HepG2 (cell line): ENCODE data around the gene PLXNB2. TPM values are rescaled to one million over a fixed set of nuclear protein-coding genes. Genes with fewer than 3 reads are reported as not detected.

ENCODE experiments used
- ATAC-seq: fragments of 200-7000 bp; cut with Tn5 transposase; 3 replicates; pipeline ENCODE4 v1.9.1; 2020; ENCODE audit warnings: mild to moderate bottlenecking, moderate library complexity
- BruUV-seq: library from RNA; stranded (reverse); fragments of 400-500 nt; replicated peaks from 2 replicates; lab custom pipeline; 2021; lab: Mats Ljungman, UMichigan
- CTCF ChIA-PET: fragments of 300-600 bp; formaldehyde crosslinking; extraction: SDS; loops from one replicate; lab custom pipeline; 2021; ENCODE audit warnings: low total read pairs, inconsistent platforms, low intra/inter-chr PET ratio; lab: Yijun Ruan, JAX
- POLR2A ChIA-PET: fragments of 350-600 bp; sonication (Branson Sonifier 250); formaldehyde crosslinking; loops from one replicate; lab custom pipeline; 2020; ENCODE audit warnings: antibody characterized with exemption, inconsistent platforms; lab: Yijun Ruan, JAX
- DNase-seq: peaks from one replicate; pipeline ENCODE4 v3.0.0-alpha.2; 2015; ENCODE audit warnings: low spot score
- FAIRE-seq: peaks from 3 replicates; lab custom pipeline; 2011; peaks lifted over from hg19 to GRCh38; lab: Jason Lieb, UNC
- H2AFZ ChIP-seq: one replicate; pipeline ENCODE4 v1.6.1; 2011; ENCODE audit warnings: low read length, inconsistent platforms
- H3K27ac ChIP-seq: fragments of 300-600 bp; 3 replicates; pipeline ENCODE4 v1.8.0; 2011; ENCODE audit warnings: mixed run types, mild to moderate bottlenecking, mixed read lengths, low read length, inconsistent platforms; ENCODE audit not compliant: insufficient read depth; ENCODE audit errors: extremely low read length
- H3K27me3 ChIP-seq, 2 experiments: fragments of 200-600 bp in 1 of 2; 2 replicates in 1 of 2; 3 replicates in 1 of 2; pipeline versions ENCODE4 v1.6.0 to v1.8.0; 2011; ENCODE audit warnings: low read length in 2 of 2, mild to moderate bottlenecking in 2 of 2, moderate library complexity in 2 of 2, inconsistent platforms in 1 of 2; ENCODE audit not compliant: insufficient read depth in 2 of 2, control insufficient read depth in 1 of 2
- H3K36me3 ChIP-seq, 2 experiments: fragments of 200-600 bp in 1 of 2; replicated peaks in 1 of 2; 2 replicates in 1 of 2; 3 replicates in 1 of 2; pipeline versions ENCODE4 v1.5.1 to v1.8.0; 2011; ENCODE audit warnings: low read length in 2 of 2, inconsistent platforms in 1 of 2; ENCODE audit not compliant: insufficient read depth in 2 of 2, control insufficient read depth in 1 of 2
- H3K4me1 ChIP-seq: 2 replicates; pipeline ENCODE4 v1.5.1; 2012; ENCODE audit warnings: low read length, inconsistent platforms; ENCODE audit not compliant: insufficient read depth
- H3K4me2 ChIP-seq: 2 replicates; pipeline ENCODE4 v1.6.0; 2011; ENCODE audit warnings: low read depth, low read length, inconsistent platforms
- H3K4me3 ChIP-seq, 3 experiments: fragments of 200-600 bp in 1 of 3; sonication (generic), shearing (Covaris generic) in 1 of 3; replicated peaks in 1 of 3; 2 replicates each; pipeline ENCODE4 v1.5.1; 2011 to 2016; ENCODE audit warnings: low read length in 3 of 3, inconsistent platforms in 2 of 3, low read depth in 2 of 3, mild to moderate bottlenecking in 2 of 3, control low read depth in 1 of 3, mixed read lengths in 1 of 3; ENCODE audit not compliant: insufficient read depth in 1 of 3
- H3K79me2 ChIP-seq: one replicate; pipeline ENCODE4 v1.6.1; 2011; ENCODE audit warnings: low read length, inconsistent platforms; ENCODE audit not compliant: insufficient read depth
- H3K9ac ChIP-seq: 2 replicates; pipeline ENCODE4 v1.6.0; 2011; ENCODE audit warnings: mild to moderate bottlenecking, low read depth, low read length, inconsistent platforms; ENCODE audit not compliant: insufficient read depth
- H3K9me3 ChIP-seq: 2 replicates; pipeline ENCODE4 v1.5.1; 2012; ENCODE audit warnings: mild to moderate bottlenecking, low read length
- H4K20me1 ChIP-seq: 2 replicates; pipeline ENCODE4 v1.6.0; 2011; ENCODE audit warnings: inconsistent platforms, mild to moderate bottlenecking, low read length, moderate library complexity; ENCODE audit not compliant: insufficient read depth
- BCL6 ChIP-seq: IDR thresholded peaks from 2 replicates; pipeline ENCODE4 v1.6.1; 2016; ENCODE audit warnings: missing genetic modification reagents, missing compliant biosample characterization
- CBX5 ChIP-seq: sonication (generic); formaldehyde crosslinking; IDR thresholded peaks from 2 replicates; pipeline ENCODE4 v1.4.0; 2020; ENCODE audit warnings: missing genetic modification reagents, borderline replicate concordance
- DMAP1 ChIP-seq: IDR thresholded peaks from 2 replicates; pipeline ENCODE4 v1.6.1; 2016
- EP300 ChIP-seq, 3 experiments: sonication (generic) in 1 of 3; formaldehyde crosslinking in 1 of 3; IDR thresholded peaks; 2 replicates each; pipeline versions ENCODE4 v1.5.1 to v1.6.1; 2011 to 2020; ENCODE audit warnings: low read depth in 2 of 3, low read length in 2 of 3, borderline replicate concordance in 1 of 3, improper control_type of control experiment in 1 of 3, mild to moderate bottlenecking in 1 of 3, missing genetic modification reagents in 1 of 3, moderate library complexity in 1 of 3
- FOSL1 ChIP-seq: sonication (generic); formaldehyde crosslinking; IDR thresholded peaks from 2 replicates; pipeline ENCODE4 v1.9.0; 2021; ENCODE audit warnings: missing genetic modification reagents, borderline replicate concordance
- FOXA1 ChIP-seq, 2 experiments: fragments of 450-650 bp in 1 of 2; sonication (generic) in 1 of 2; formaldehyde crosslinking in 1 of 2; IDR thresholded peaks; 2 replicates each; pipeline versions ENCODE4 v1.4.0 to v1.6.1; 2016 to 2020; ENCODE audit warnings: missing genetic modification reagents in 1 of 2
- JUNB ChIP-seq: sonication (generic); formaldehyde crosslinking; IDR thresholded peaks from 2 replicates; pipeline ENCODE4 v1.8.0; 2022; ENCODE audit warnings: missing genetic modification reagents, mild to moderate bottlenecking, borderline replicate concordance
- MED8 ChIP-seq: sonication (generic); formaldehyde crosslinking; IDR thresholded peaks from 2 replicates; pipeline ENCODE4 v1.8.1; 2023; ENCODE audit warnings: mild to moderate bottlenecking, missing genetic modification reagents; ENCODE audit not compliant: insufficient replicate concordance
- RFXAP ChIP-seq: sonication (generic); formaldehyde crosslinking; IDR thresholded peaks from 2 replicates; pipeline ENCODE4 v1.4.0; 2020; ENCODE audit warnings: missing genetic modification reagents, borderline replicate concordance
- SSRP1 ChIP-seq: IDR thresholded peaks from 2 replicates; pipeline ENCODE4 v1.6.1; 2016; ENCODE audit warnings: control low read depth
- ZBTB7B ChIP-seq: sonication (generic); formaldehyde crosslinking; IDR thresholded peaks from 2 replicates; pipeline ENCODE4 v1.4.0; 2020; ENCODE audit warnings: missing genetic modification reagents
- ZFP82 ChIP-seq: sonication (generic); formaldehyde crosslinking; IDR thresholded peaks from 2 replicates; pipeline ENCODE4 v1.5.1; 2020; ENCODE audit warnings: mild to moderate bottlenecking, missing genetic modification reagents, borderline replicate concordance
- ZNF354B ChIP-seq: sonication (generic); formaldehyde crosslinking; IDR thresholded peaks from 2 replicates; pipeline ENCODE4 v1.8.0; 2022; ENCODE audit warnings: mild to moderate bottlenecking, missing genetic modification reagents
- ZNF546 ChIP-seq: sonication (generic); formaldehyde crosslinking; conservative IDR thresholded peaks from 2 replicates; pipeline ENCODE4 v1.8.1; 2023; ENCODE audit warnings: mild to moderate bottlenecking, missing genetic modification reagents
- ZNF572 ChIP-seq: sonication (generic); formaldehyde crosslinking; IDR thresholded peaks from 2 replicates; pipeline ENCODE4 v1.5.1; 2020; ENCODE audit warnings: mild to moderate bottlenecking, missing genetic modification reagents
- ZSCAN9 ChIP-seq: IDR thresholded peaks from 2 replicates; pipeline ENCODE4 v1.6.1; 2016; ENCODE audit warnings: borderline replicate concordance
- WGBS: methylation state at CpG from one replicate; pipeline ENCODE4 v1.1.6; 2017; ENCODE audit warnings: low lambda C conversion rate; 5-methylcytosine and 5-hydroxymethylcytosine counted together
- in situ Hi-C: cut with HindIII; loops from 2 replicates; pipeline ENCODE4 v1.10.0; 2017; ENCODE audit warnings: low pct_unique_long_range_greater_than_20kb; ENCODE audit not compliant: extremely low pct_ligation_motif_present
- intact Hi-C: fragments of 100-400 bp; cut with micrococcal nuclease; formaldehyde crosslinking; loops from one replicate; pipeline ENCODE4 v1.10.0; 2022; ENCODE audit not compliant: unreplicated experiment
- polyA plus RNA-seq, 8 experiments: library from polyadenylated mRNA; depleted of rRNA in 3 of 8; stranded (reverse) in 7 of 8; unstranded in 1 of 8; fragments of >200 nt; fragmentation: Illumina TruSeq in 4 of 8; extraction: Trizol in 4 of 8; gene quantifications; 2 replicates each; pipeline versions ENCODE4 v1.2.1 to v1.2.3, GENCODE V29; 2011 to 2016; ENCODE audit warnings: low read depth in 4 of 8, missing spikeins in 1 of 8, mixed read lengths in 1 of 8; ENCODE audit not compliant: insufficient read depth in 1 of 8
- total RNA-seq, 5 experiments: library from RNA; depleted of rRNA; stranded (reverse); fragments of >200 nt; fragmentation: Illumina TruSeq; extraction: Trizol; gene quantifications; 2 replicates each; pipeline ENCODE4 v1.2.3, GENCODE V29; 2016; ENCODE audit warnings: low read depth in 1 of 5
- TF ChIP-seq, protein P1 (sequence below): sonication (generic); formaldehyde crosslinking; IDR thresholded peaks from 2 replicates; pipeline ENCODE4 v1.9.0; 2022; ENCODE audit warnings: low read depth, missing genetic modification reagents
- TF ChIP-seq, protein P2 (sequence below): sonication (generic); formaldehyde crosslinking; IDR thresholded peaks from 2 replicates; pipeline ENCODE4 v1.8.1; 2022; ENCODE audit warnings: mild to moderate bottlenecking, missing genetic modification reagents
- TF ChIP-seq, protein P3 (sequence below): sonication (generic); formaldehyde crosslinking; IDR thresholded peaks from 2 replicates; pipeline ENCODE4 v1.9.0; 2021; ENCODE audit warnings: missing genetic modification reagents, mild to moderate bottlenecking, borderline replicate concordance

Gene PLXNB2
- total and polyA plus RNA-seq, 2 of the 13 experiments (the other 11 are each of a cell fraction or from before 2014, with no cell fraction given), result 32.6 to 68.9 TPM

DNA sequence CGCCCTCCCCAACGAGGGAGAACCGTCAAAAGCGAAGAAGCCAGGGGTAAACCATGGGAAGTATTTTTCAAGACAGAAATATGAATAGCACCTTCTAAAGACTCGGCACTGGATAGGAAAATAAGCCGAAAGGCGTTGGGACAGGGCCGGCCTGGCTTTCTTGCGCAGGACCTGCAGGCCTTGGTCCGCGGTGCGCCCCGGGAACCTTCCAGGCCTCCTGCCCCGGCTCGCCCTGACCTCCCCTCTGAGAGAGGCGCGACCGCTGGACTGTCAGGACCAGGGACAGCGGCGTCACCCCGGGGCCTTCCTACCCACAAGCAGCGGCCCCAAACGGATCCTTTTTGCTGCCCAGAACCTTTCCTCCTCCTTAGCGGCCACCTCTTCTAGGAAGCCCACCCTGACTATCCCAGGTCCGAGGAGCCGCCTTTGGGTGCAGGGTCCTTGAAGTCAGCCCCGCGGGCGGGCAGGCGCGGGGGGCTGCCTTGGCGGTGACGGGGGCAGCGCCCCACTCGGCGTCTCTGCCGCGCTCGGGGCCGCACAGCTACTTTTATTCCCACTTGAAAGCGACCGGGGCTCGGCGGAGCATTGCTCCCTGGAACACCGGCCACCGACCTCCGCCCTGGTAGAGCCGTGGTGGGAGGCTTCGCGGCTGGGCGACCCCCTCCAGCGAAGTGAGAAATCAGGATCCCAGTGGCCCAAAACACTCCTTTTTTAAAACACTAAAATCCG is 36.6 kb downstream of the PLXNB2 start:
- Histone ChIP-seq H3K4me2 (peak overlapping the region; percentile 74), H3K9me3 (no peaks in the 10 kb centered on the region), H4K20me1 (peaks cover 10% of the 10 kb centered on the region; the same call in 1 of the 2 replicates), H3K9ac (no peak overlapping the region), H3K27ac (no peak overlapping the region), H2AFZ (no peak overlapping the region), H3K4me1 (peaks cover 39% of the 10 kb centered on the region), H3K4me3 (peak overlapping the region; percentile 17 to 62 (median 43); a peak in 4 of 6 replicates), H3K27me3 (peaks cover 10 to 41% of the 10 kb centered on the region in 2 experiments), H3K36me3 (peaks cover 0 to 4% of the 10 kb centered on the region in 2 experiments; a peak in 3 of 5 replicates), H3K79me2 (no peaks in the 10 kb centered on the region)
- WGBS, result 11% methylated on average over 17 of the region's 53 CpGs
- intact Hi-C loops (loop anchor here (2.0 kb wide), 1 partner anchor 72 kb away; the partner anchor contains the start of gene PPP6R2), in situ Hi-C loops (no loop called here)
- no TSS peak for BruUV-seq
- POLR2A ChIA-PET, result no interaction called here
- peak; percentile 47 for DNase-seq
- CTCF ChIA-PET, result interaction anchor here (0.7 to 2.3 kb wide), 4 partner anchors 19 to 72 kb away, joined by 3 to 8 read pairs (median 3); partner anchors contain the start of genes DENND6B and PPP6R2
- ATAC-seq, result peak; percentile 65
- no peak for FAIRE-seq
- TF ChIP-seq EP300 (IDR thresholded peaks at IDR 0.05; ENCODE audit: low read depth in 2 of 2, low read length in 2 of 2) (no peak), EP300 (CRISPR knock-in tag; IDR thresholded peaks at IDR 0.05; ENCODE audit: borderline replicate concordance) (no peak), BCL6 (CRISPR knock-in tag) (peak; percentile 55), MED8 (CRISPR knock-in tag) (no peak), CBX5 (CRISPR knock-in tag) (no peak), JUNB (CRISPR knock-in tag) (peak; percentile 43; the same call in 1 of the 2 replicates), ZNF572 (CRISPR knock-in tag) (0 out of 2 replicates have a peak, but pooled peaks have one; percentile 31), FOSL1 (CRISPR knock-in tag) (no peak), ZSCAN9 (peak; percentile 98), ZFP82 (CRISPR knock-in tag) (no peak), ZNF354B (no peak), FOXA1 (IDR thresholded peaks at IDR 0.05) (no peak), FOXA1 (CRISPR knock-in tag; IDR thresholded peaks at IDR 0.05) (no peak), ZNF546 (CRISPR knock-in tag) (peak; percentile 79; the same call in 1 of the 2 replicates), DMAP1 (CRISPR knock-in tag) (no peak), ZBTB7B (no peak), SSRP1 (CRISPR knock-in tag) (no peak), RFXAP (CRISPR knock-in tag) (peak; percentile 58; the same call in 1 of the 2 replicates)
- TF ChIP-seq, protein P1, sequence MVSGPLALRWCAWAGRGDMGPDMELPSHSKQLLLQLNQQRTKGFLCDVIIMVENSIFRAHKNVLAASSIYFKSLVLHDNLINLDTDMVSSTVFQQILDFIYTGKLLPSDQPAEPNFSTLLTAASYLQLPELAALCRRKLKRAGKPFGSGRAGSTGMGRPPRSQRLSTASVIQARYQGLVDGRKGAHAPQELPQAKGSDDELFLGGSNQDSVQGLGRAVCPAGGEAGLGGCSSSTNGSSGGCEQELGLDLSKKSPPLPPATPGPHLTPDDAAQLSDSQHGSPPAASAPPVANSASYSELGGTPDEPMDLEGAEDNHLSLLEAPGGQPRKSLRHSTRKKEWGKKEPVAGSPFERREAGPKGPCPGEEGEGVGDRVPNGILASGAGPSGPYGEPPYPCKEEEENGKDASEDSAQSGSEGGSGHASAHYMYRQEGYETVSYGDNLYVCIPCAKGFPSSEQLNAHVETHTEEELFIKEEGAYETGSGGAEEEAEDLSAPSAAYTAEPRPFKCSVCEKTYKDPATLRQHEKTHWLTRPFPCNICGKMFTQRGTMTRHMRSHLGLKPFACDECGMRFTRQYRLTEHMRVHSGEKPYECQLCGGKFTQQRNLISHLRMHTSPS (CRISPR knock-in tag), result peak; percentile 48; the same call in 1 of the 2 replicates
- TF ChIP-seq, protein P2, sequence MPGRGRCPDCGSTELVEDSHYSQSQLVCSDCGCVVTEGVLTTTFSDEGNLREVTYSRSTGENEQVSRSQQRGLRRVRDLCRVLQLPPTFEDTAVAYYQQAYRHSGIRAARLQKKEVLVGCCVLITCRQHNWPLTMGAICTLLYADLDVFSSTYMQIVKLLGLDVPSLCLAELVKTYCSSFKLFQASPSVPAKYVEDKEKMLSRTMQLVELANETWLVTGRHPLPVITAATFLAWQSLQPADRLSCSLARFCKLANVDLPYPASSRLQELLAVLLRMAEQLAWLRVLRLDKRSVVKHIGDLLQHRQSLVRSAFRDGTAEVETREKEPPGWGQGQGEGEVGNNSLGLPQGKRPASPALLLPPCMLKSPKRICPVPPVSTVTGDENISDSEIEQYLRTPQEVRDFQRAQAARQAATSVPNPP (CRISPR knock-in tag), result no peak
- TF ChIP-seq, protein P3, sequence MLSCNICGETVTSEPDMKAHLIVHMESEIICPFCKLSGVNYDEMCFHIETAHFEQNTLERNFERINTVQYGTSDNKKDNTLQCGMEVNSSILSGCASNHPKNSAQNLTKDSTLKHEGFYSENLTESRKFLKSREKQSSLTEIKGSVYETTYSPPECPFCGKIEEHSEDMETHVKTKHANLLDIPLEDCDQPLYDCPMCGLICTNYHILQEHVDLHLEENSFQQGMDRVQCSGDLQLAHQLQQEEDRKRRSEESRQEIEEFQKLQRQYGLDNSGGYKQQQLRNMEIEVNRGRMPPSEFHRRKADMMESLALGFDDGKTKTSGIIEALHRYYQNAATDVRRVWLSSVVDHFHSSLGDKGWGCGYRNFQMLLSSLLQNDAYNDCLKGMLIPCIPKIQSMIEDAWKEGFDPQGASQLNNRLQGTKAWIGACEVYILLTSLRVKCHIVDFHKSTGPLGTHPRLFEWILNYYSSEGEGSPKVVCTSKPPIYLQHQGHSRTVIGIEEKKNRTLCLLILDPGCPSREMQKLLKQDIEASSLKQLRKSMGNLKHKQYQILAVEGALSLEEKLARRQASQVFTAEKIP (CRISPR knock-in tag), result no peak
